ENCODE data around the gene TRIM26. TPM values are rescaled to one million over a fixed set of nuclear protein-coding genes. Genes with fewer than 3 reads are reported as not detected.
"Not testable (repeated sequence)": the region's sequence is repeated elsewhere in the genome, so short reads cannot be mapped to it uniquely, and the experiment has no call there.

TRIM26 gene
- total RNA-seq, 1 donor from 2014 or later: 45.6 TPM

- DNase-seq (ENCODE audit: low read depth): no peak
Observed at GRCh38 chr6:30152910-30153610, 60.1 kb downstream of the TRIM26 start.

GRCh38 chr6:30152016-30152673 lies 61.1 kb downstream of the TRIM26 start:
- no peak for DNase-seq (ENCODE audit: low read depth)

- DNase-seq (ENCODE audit: low read depth): no peak
Observed at GRCh38 chr6:30151580-30151979, 61.6 kb downstream of the TRIM26 start.

GRCh38 chr6:30150671-30151395 lies 62.4 kb downstream of the TRIM26 start:
- peak; percentile 88 for DNase-seq (ENCODE audit: low read depth)

GRCh38 chr6:30149858-30150550 lies 63.2 kb downstream of the TRIM26 start:
- DNase-seq (ENCODE audit: low read depth): peak; percentile 75

GRCh38 chr6:30149234-30149633 lies 64.0 kb downstream of the TRIM26 start:
- DNase-seq (ENCODE audit: low read depth): no peak

- no peak for DNase-seq (ENCODE audit: low read depth)
Observed at GRCh38 chr6:30147096-30147495, 66.1 kb downstream of the TRIM26 start.

GRCh38 chr6:30145818-30146217 lies 67.4 kb downstream of the TRIM26 start:
- no peak for DNase-seq (ENCODE audit: low read depth)

GRCh38 chr6:30144811-30145210 lies 68.4 kb downstream of the TRIM26 start:
- no peak for DNase-seq (ENCODE audit: low read depth)

GRCh38 chr6:30143780-30144179 lies 69.4 kb downstream of the TRIM26 start:
- DNase-seq (ENCODE audit: low read depth): no peak

GRCh38 chr6:30142665-30143064 lies 70.5 kb downstream of the TRIM26 start:
- no peak for DNase-seq (ENCODE audit: low read depth)

GRCh38 chr6:30140240-30140639 lies 73.0 kb downstream of the TRIM26 start:
- not testable (repeated sequence) for DNase-seq (ENCODE audit: low read depth)

- no peak for DNase-seq (ENCODE audit: low read depth)
Observed at GRCh38 chr6:30136570-30137286, 76.5 kb downstream of the TRIM26 start.

GRCh38 chr6:30135757-30136156 lies 77.4 kb downstream of the TRIM26 start, which contains the start of gene TRIM40:
Gene TRIM40 (plus strand): TSS chr6:30136140. CDS start chr6:30137037, 897 bp downstream.
- DNase-seq (ENCODE audit: low read depth): no peak

GRCh38 chr6:30135147-30135546 lies 78.1 kb downstream of the TRIM26 start:
- no peak for DNase-seq (ENCODE audit: low read depth)

Other genes starting within 250 kb of the TRIM26 start
- 12.3 and 32.3 TPM in 2 replicates for gene POLR1H, start 152.1 kb downstream of the TRIM26 start, total RNA-seq
- 14.1 and 22.0 TPM in 2 replicates for gene PPP1R11, start 146.2 kb downstream of the TRIM26 start, total RNA-seq
- 0.05 TPM in 1 of 2 replicates, not detected in the other for gene RNF39, start 137.6 kb downstream of the TRIM26 start, total RNA-seq
- not detected in 2 replicates for gene TRIM31, start 100.3 kb downstream of the TRIM26 start, total RNA-seq
- not detected in 2 replicates for gene TRIM40, start 77.3 kb downstream of the TRIM26 start, total RNA-seq
- gene TRIM10, start 52.2 kb downstream of the TRIM26 start, total RNA-seq: under 0.01 TPM in 1 of 2 replicates, not detected in the other
- gene TRIM15, start 49.9 kb downstream of the TRIM26 start, total RNA-seq: 0.17 TPM in 1 of 2 replicates, not detected in the other
- gene TRIM39, start 113.5 kb upstream of the TRIM26 start, total RNA-seq: 9.6 and 14.1 TPM in 2 replicates
- gene RPP21, start 131.8 kb upstream of the TRIM26 start, total RNA-seq: 15.8 and 34.7 TPM in 2 replicates